Astrocyte of the cerebellum (primary cell): Measurements from ENCODE around the gene SNN.

ENCODE experiments used
- DNase-seq: peaks from one replicate; pipeline ENCODE4 v3.0.0-alpha.2; 2011; ENCODE audit warnings: low read depth
- H3K4me3 ChIP-seq: 2 replicates; pipeline ENCODE4 v1.5.1; 2011; ENCODE audit warnings: mild to moderate bottlenecking, low read depth, low read length, moderate library complexity
- in situ Hi-C: cut with HindIII; loops from 2 replicates; pipeline ENCODE4 v1.10.0; 2017; ENCODE audit warnings: low sequenced_read_pairs
- TF ChIP-seq, protein P1 (sequence below): IDR thresholded peaks from 2 replicates; pipeline ENCODE4 v1.5.1; 2012; ENCODE audit warnings: low read length, low read depth, moderate library complexity, mild to moderate bottlenecking; ENCODE audit errors: missing control alignments

SNN gene

DNA sequence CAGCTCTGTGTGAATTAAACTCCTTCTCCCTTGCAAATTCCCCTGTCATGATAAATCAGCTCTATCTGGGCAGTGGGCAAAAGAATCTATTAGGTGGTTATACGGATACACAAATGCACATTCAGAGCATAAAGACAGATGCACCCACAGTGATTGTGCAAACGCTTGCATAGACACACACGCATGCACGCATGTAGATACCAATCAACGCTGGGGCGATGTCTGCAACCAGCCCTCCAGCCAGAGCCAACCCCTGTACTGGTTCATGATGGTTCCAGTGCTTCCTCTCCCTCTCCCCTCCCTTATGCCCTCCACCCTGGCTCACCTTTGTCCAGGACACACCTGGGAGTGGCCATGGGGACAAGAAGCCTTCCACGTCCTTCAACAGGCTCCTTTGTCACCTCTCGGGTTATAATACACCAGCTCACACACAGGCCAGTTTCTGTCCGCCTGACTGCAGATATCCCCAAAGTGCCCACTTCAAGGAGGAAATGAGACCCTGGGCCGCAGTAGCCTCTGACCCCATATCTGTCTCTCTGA lies 33.1 kb upstream of the SNN start:
- in situ Hi-C loops: no loop called here

DNA sequence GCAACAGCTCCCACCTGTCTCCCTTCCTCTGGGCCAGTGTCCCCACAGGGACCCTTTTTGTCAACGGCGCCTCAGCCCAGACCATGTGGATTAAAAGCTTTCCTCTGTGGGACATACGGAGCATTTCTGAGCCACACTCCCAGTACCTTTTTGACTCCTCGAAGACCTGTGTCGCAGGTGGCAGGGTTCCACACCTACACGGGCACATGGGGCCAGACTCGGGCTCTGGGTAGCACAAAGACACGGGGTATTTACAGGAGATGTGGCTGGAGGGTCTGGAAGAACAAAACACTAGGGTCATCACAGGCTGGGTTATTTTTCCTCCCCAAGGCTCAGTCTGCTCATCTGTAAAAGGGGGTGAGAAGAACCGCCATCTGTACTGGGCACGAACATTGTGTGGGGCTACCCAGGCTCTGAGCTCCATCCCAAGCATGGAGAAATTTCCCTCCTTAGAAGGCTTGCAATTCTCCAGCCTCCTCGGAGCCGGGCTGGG lies 32.5 kb upstream of the SNN start:
- in situ Hi-C loops: no loop called here
- TF ChIP-seq, protein P1, sequence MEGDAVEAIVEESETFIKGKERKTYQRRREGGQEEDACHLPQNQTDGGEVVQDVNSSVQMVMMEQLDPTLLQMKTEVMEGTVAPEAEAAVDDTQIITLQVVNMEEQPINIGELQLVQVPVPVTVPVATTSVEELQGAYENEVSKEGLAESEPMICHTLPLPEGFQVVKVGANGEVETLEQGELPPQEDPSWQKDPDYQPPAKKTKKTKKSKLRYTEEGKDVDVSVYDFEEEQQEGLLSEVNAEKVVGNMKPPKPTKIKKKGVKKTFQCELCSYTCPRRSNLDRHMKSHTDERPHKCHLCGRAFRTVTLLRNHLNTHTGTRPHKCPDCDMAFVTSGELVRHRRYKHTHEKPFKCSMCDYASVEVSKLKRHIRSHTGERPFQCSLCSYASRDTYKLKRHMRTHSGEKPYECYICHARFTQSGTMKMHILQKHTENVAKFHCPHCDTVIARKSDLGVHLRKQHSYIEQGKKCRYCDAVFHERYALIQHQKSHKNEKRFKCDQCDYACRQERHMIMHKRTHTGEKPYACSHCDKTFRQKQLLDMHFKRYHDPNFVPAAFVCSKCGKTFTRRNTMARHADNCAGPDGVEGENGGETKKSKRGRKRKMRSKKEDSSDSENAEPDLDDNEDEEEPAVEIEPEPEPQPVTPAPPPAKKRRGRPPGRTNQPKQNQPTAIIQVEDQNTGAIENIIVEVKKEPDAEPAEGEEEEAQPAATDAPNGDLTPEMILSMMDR: no peak
- DNase-seq: no peak
- H3K4me3 ChIP-seq: no peak overlapping the region

More for the DNA sequence above, 33.1 kb upstream of the SNN start:
- H3K4me3 ChIP-seq: no peak overlapping the region
- no peak for DNase-seq
- TF ChIP-seq, protein P1: no peak

DNA sequence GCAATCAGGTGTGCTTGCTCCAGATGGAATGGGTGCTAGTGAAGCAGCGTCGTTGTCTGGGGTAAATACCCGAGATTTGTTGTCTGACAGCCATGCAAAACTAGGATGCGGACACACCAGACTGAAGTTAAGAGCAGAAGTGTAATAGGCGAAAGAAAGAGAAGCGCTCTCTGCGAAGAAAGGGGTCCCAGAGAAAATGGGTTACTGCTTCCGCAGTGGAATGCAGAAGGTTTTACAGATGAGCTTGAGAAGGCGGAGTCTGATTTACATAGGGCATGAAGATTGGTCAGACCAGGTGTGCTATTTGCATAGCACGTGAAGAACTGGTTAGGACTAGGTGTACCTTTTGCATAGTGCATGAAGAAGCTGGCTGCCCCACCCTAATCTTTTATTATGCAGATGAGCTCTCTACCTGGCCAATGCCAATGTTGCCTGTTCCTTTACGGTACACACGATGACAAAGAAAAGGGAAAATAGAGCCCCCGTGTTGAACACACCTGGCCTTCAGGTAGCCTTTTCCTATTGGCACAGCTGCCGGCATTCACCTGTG lies 32.0 kb upstream of the SNN start:
- no peak overlapping the region for H3K4me3 ChIP-seq
- TF ChIP-seq, protein P1: no peak
- in situ Hi-C loops: no loop called here
- no peak for DNase-seq

DNA sequence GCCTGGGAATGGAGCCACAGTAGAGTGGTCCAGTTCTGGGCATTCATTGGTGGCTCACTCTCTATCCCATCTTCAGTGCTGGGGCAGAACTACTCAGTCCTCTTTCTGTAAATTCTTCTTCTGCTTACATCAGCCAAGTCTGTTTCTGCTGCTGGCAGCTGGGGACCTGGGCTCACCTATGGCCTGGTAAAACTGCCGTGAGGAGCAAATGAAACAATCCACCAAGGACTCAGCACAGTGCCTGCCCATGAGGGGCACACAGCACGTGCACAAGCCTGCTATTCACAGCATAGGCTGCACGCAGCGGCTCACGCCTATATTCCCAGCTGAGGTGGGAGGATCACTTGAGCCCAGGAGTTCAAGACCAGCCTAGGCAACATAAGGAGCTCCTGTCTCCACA lies 30.9 kb upstream of the SNN start:
- in situ Hi-C loops: no loop called here
- TF ChIP-seq, protein P1: no peak
- no peak overlapping the region for H3K4me3 ChIP-seq
- no peak for DNase-seq

DNA sequence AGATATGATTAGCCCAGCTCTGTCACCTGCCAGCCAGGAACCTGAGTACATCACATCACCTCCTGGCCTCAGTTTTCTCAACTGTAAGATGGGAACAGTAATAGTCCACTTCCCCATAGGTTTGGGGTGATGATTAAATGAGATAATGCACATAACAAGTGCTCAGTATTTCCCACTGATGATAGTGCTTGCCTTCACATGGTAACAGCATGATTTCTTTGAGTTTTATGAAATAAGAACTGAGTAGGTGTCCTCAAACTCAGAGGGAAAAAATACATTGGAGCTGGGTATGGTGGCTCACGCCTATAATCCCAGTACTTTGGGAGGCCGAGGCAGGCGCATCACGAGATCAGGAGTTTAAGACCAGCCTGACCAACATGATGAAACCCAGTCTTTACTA lies 30.1 kb upstream of the SNN start:
- H3K4me3 ChIP-seq: no peak overlapping the region
- no peak for DNase-seq
- in situ Hi-C loops: no loop called here
- TF ChIP-seq, protein P1: no peak

DNA sequence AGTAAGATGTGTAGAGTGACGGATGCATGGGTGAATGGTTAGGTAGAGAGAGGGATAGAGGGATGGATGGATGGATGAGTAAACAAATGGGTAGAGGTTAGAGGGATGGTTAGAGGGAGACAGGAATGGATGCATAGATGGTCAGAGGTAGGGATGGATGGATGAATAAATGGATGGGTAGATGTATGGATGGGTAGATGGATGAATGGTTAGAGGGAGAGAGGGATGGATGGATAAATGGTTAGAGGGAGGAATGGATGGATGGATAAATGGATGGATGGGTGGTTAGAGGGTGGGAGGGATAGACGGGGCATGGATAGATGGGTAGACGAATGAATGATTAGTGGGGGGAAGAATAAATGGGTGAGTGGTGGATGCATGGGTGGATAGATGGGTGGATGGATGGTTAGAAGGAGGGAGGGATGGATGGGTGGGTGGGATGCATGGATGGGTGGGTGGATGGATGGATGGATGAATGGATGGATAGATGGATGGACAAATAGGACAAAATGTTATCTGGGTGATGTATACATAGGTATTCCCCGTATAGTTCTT lies 29.2 kb upstream of the SNN start:
- in situ Hi-C loops: no loop called here
- H3K4me3 ChIP-seq: no peak overlapping the region
- DNase-seq: no peak
- TF ChIP-seq, protein P1: no peak
